Nephron (organoid): ENCODE results near the gene TRMT1.

Experiments used
- H3K27ac Mint-ChIP-seq, 3 experiments: 2 replicates each; pipeline ENCODE4 v1.8.0; 2020; ENCODE audit warnings: mixed read lengths in 3 of 3, mild to moderate bottlenecking in 2 of 3, moderate library complexity in 1 of 3
- H3K27me3 Mint-ChIP-seq: 2 replicates; pipeline ENCODE4 v1.8.0; 2021; ENCODE audit warnings: low read depth, mild to moderate bottlenecking, moderate library complexity, mixed read lengths
- H3K36me3 Mint-ChIP-seq: 2 replicates; pipeline ENCODE4 v1.8.0; 2020; ENCODE audit warnings: low read depth, mixed read lengths
- H3K4me1 Mint-ChIP-seq: 2 replicates; pipeline ENCODE4 v1.8.0; 2020; ENCODE audit warnings: mixed read lengths
- H3K4me3 Mint-ChIP-seq, 3 experiments: 2 replicates each; pipeline ENCODE4 v1.8.0; 2020; ENCODE audit warnings: mild to moderate bottlenecking in 3 of 3, mixed read lengths in 3 of 3, moderate library complexity in 2 of 3
- H3K9me3 Mint-ChIP-seq: 2 replicates; pipeline ENCODE4 v1.8.0; 2020; ENCODE audit warnings: mixed read lengths
- CTCF ChIP-seq, 3 experiments: fragments of 200-600 bp; sonication (generic); IDR thresholded peaks; one replicate each; pipeline ENCODE4 v1.5.0; 2021; ENCODE audit warnings: antibody characterized with exemption in 3 of 3; ENCODE audit not compliant: unreplicated experiment in 3 of 3

TRMT1 gene

GRCh38 chr19:13069415-13070359 is 46.9 kb downstream of the TRMT1 start:
- Mint-ChIP-seq H3K4me3 (no peak overlapping the region), H3K36me3 (no peaks in the 10 kb centered on the region), H3K27ac (peak overlapping the region in 2 of 3 experiments; percentile 25 to 59), H3K27me3 (peaks cover 54% of the 10 kb centered on the region), H3K4me1 (peaks cover 66% of the 10 kb centered on the region), H3K9me3 (no peaks in the 10 kb centered on the region)
- no peak for TF ChIP-seq CTCF (IDR thresholded peaks at IDR 0.05; ENCODE audit: unreplicated experiment in 3 of 3)

- H3K4me3 Mint-ChIP-seq = peak overlapping the region in 1 of 3 experiments; percentile 22
- no peak for TF ChIP-seq CTCF (IDR thresholded peaks at IDR 0.05; ENCODE audit: unreplicated experiment in 3 of 3)
- H3K36me3 Mint-ChIP-seq = no peaks in the 10 kb centered on the region
- peaks cover 72% of the 10 kb centered on the region for H3K4me1 Mint-ChIP-seq
- peaks cover 57% of the 10 kb centered on the region for H3K27me3 Mint-ChIP-seq
- H3K9me3 Mint-ChIP-seq = no peaks in the 10 kb centered on the region
- H3K27ac Mint-ChIP-seq = peak overlapping the region; percentile 20 to 72 (median 25)
Measured at GRCh38 chr19:13068085-13068846, 48.3 kb downstream of the TRMT1 start.

GRCh38 chr19:13066933-13067807 is 49.4 kb downstream of the TRMT1 start:
- peaks cover 82% of the 10 kb centered on the region for H3K4me1 Mint-ChIP-seq
- peak overlapping the region; percentile 25 to 81 (median 59) for H3K27ac Mint-ChIP-seq
- peaks cover 61% of the 10 kb centered on the region for H3K27me3 Mint-ChIP-seq

GRCh38 chr19:13066226-13066625 is 50.3 kb downstream of the TRMT1 start:
- Mint-ChIP-seq H3K9me3 (no peaks in the 10 kb centered on the region), H3K4me1 (peaks cover 89% of the 10 kb centered on the region), H3K4me3 (no peak overlapping the region), H3K27ac (peak overlapping the region; percentile 25 to 81 (median 59)), H3K27me3 (peaks cover 66% of the 10 kb centered on the region), H3K36me3 (no peaks in the 10 kb centered on the region)
- no peak for TF ChIP-seq CTCF (IDR thresholded peaks at IDR 0.05; ENCODE audit: unreplicated experiment in 3 of 3)

More at GRCh38 chr19:13066933-13067807, 49.4 kb downstream of the TRMT1 start:
- no peaks in the 10 kb centered on the region for H3K9me3 Mint-ChIP-seq
- H3K4me3 Mint-ChIP-seq = peak overlapping the region in 1 of 3 experiments; percentile 12
- H3K36me3 Mint-ChIP-seq = no peaks in the 10 kb centered on the region
- TF ChIP-seq CTCF (IDR thresholded peaks at IDR 0.05; ENCODE audit: unreplicated experiment in 3 of 3) = no peak

- TF ChIP-seq CTCF (IDR thresholded peaks at IDR 0.05; ENCODE audit: unreplicated experiment in 3 of 3) = no peak
- no peaks in the 10 kb centered on the region for H3K9me3 Mint-ChIP-seq
- peaks cover 66% of the 10 kb centered on the region for H3K27me3 Mint-ChIP-seq
- no peak overlapping the region for H3K4me3 Mint-ChIP-seq
- no peaks in the 10 kb centered on the region for H3K36me3 Mint-ChIP-seq
- H3K4me1 Mint-ChIP-seq = peaks cover 81% of the 10 kb centered on the region
- H3K27ac Mint-ChIP-seq = peak overlapping the region in 1 of 3 experiments; percentile 50
Measured at GRCh38 chr19:13064092-13064489, 52.4 kb downstream of the TRMT1 start.
